H1 (cell line): ENCODE data around the gene TRMT61A.

Experiments
- EP300 ChIP-seq, 2 experiments: IDR thresholded peaks; 1 replicate in 1 of 2; 2 replicates in 1 of 2; pipeline ENCODE4 v1.6.1; 2011 to 2012; ENCODE audit warnings: low read depth in 2 of 2, low read length in 2 of 2, mild to moderate bottlenecking in 2 of 2, borderline replicate concordance in 1 of 2, inconsistent platforms in 1 of 2, moderate library complexity in 1 of 2
- POLR2AphosphoS5 ChIP-seq: IDR thresholded peaks from 2 replicates; pipeline ENCODE4 v1.6.1; 2011; ENCODE audit warnings: low read depth, low read length
- YY1 ChIP-seq: IDR thresholded peaks from 2 replicates; pipeline ENCODE4 v1.6.1; 2011; ENCODE audit warnings: low read depth, mild to moderate bottlenecking, low read length

DNA sequence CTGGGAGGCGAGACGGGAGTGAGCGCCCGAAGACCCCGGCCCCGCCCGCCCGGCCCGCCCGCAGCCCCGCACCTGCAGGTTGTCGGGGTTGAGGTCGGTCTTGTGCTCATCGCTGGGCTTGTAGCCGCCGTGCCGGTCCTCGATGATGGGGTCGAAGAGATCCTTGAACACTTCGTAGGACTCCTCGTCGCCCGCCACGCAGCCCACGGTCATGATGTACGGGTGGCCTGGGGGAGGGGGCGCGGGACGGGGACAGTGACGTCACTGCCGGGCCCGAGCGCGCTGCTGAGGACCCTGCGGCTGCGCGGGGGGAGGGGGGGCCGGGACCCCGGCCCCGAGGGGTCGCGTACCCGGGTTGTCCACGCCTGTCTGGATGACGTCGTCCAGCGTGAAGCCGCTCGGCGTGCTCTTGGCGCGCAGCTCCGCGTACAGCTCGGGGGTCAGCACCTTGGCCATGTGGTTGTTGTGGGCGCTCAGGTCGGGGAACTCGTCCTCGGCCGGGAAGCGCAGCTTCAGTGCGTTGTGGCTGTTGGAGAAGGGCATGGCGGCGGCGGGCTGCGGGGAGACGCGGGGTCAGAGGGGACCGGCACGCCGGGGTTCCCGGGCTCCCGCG is 6.9 kb upstream of the TRMT61A start:
- no peak for TF ChIP-seq YY1
- TF ChIP-seq EP300 (IDR thresholded peaks at IDR 0.05; ENCODE audit: borderline replicate concordance in 1 of 2, low read depth in 2 of 2, low read length in 2 of 2) = no peak
- TF ChIP-seq POLR2AphosphoS5 = peak; percentile 83
